ENCODE measurements around the gene ATP10D. TPM values are rescaled to one million over a fixed set of nuclear protein-coding genes. Genes with fewer than 3 reads are reported as not detected.

Gene ATP10D
- total and polyA plus RNA-seq, 2 donors (not counting 3 experiments of a cell fraction or from before 2014, with no cell fraction given): 34.1 to 40.2 TPM

DNA sequence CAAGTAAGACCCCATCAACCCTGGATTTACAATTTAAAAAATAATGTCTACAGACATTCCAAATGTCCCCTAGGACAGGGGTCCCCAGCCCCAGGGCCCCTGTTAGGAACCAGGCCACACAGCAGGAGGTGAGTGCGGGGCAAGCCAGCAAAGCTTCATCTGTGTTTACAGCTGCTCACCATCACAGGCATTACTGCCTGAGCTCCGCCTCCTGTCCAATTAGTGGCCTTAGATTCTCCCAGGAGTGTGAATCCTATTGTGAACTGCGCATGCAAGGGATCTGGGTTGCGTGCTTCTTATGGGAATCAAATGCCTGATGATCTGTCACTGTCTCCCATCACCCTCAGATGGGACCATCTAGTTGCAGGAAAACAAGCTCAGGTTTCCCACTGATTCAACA, 146.1 kb downstream of the ATP10D start:
- TF ChIP-seq JUN (IDR thresholded peaks at IDR 0.05; ENCODE audit: borderline replicate concordance, insufficient read depth, insufficient read length, low read depth): no peak
- TF ChIP-seq, protein P1, sequence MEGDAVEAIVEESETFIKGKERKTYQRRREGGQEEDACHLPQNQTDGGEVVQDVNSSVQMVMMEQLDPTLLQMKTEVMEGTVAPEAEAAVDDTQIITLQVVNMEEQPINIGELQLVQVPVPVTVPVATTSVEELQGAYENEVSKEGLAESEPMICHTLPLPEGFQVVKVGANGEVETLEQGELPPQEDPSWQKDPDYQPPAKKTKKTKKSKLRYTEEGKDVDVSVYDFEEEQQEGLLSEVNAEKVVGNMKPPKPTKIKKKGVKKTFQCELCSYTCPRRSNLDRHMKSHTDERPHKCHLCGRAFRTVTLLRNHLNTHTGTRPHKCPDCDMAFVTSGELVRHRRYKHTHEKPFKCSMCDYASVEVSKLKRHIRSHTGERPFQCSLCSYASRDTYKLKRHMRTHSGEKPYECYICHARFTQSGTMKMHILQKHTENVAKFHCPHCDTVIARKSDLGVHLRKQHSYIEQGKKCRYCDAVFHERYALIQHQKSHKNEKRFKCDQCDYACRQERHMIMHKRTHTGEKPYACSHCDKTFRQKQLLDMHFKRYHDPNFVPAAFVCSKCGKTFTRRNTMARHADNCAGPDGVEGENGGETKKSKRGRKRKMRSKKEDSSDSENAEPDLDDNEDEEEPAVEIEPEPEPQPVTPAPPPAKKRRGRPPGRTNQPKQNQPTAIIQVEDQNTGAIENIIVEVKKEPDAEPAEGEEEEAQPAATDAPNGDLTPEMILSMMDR (IDR thresholded peaks at IDR 0.05; ENCODE audit: extremely low read depth in 1 of 2, insufficient read depth in 1 of 2, low read depth in 1 of 2, low read length in 2 of 2): no peak
- TF ChIP-seq EZH2 (IDR thresholded peaks at IDR 0.05; ENCODE audit: borderline replicate concordance, low read depth, low read length, severe bottlenecking): no peak
- TF ChIP-seq FOS (IDR thresholded peaks at IDR 0.05; ENCODE audit: borderline replicate concordance, insufficient read depth, low read length): no peak
- no peak for TF ChIP-seq MYC (IDR thresholded peaks at IDR 0.05; ENCODE audit: low read depth, low read length)
- TF ChIP-seq POLR2A (IDR thresholded peaks at IDR 0.05; ENCODE audit: low read depth, low read length): no peak
- TF ChIP-seq GATA2 (IDR thresholded peaks at IDR 0.05; ENCODE audit: insufficient read depth, insufficient read length, low read depth, low read length): no peak
- TF ChIP-seq, protein P2, sequence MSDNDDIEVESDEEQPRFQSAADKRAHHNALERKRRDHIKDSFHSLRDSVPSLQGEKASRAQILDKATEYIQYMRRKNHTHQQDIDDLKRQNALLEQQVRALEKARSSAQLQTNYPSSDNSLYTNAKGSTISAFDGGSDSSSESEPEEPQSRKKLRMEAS (IDR thresholded peaks at IDR 0.05; ENCODE audit: insufficient read depth, insufficient read length): no peak
- no peak for TF ChIP-seq POLR2AphosphoS5 (IDR thresholded peaks at IDR 0.05; ENCODE audit: insufficient read depth, low read depth, low read length)
- Histone ChIP-seq H4K20me1 (replicated peaks; ENCODE audit: control insufficient read depth, extremely low read depth, insufficient read depth, low read length) (no peaks in the 10 kb centered on the region), H2AFZ (ENCODE audit: low read depth, low read length) (no peak overlapping the region), H3K4me3 (replicated peaks in 1 of 3; ENCODE audit: insufficient read depth in 1 of 3, low read depth in 1 of 3, low read length in 3 of 3) (no peak overlapping the region), H3K4me1 (ENCODE audit: control insufficient read depth, extremely low read depth, insufficient read depth, low read length) (no peaks in the 10 kb centered on the region), H3K79me2 (ENCODE audit: control insufficient read depth, insufficient read depth, low read length) (no peaks in the 10 kb centered on the region), H3K4me2 (ENCODE audit: insufficient read depth, low read length) (no peak overlapping the region), H3K9ac (replicated peaks; ENCODE audit: extremely low read depth, insufficient read depth, low read length) (no peak overlapping the region), H3K9me3 (replicated peaks; ENCODE audit: control insufficient read depth, insufficient read depth, low read length) (no peaks in the 10 kb centered on the region), H3K27me3 (ENCODE audit: control insufficient read depth in 2 of 2, insufficient read depth in 2 of 2, low read length in 2 of 2) (no peaks in the 10 kb centered on the region), H3K9me1 (replicated peaks; ENCODE audit: control insufficient read depth, extremely low read depth, insufficient read depth, low read length) (no peaks in the 10 kb centered on the region), H3K27ac (ENCODE audit: insufficient read depth, low read depth, low read length) (no peak overlapping the region), H3K36me3 (ENCODE audit: control insufficient read depth in 2 of 2, extremely low read depth in 1 of 2, insufficient read depth in 2 of 2, low read length in 2 of 2) (no peaks in the 10 kb centered on the region)
- FAIRE-seq (no peak), DNase-seq (ENCODE audit: low read depth, low spot score) (no peak)
- CTCF ChIA-PET: interaction anchor here (0.8 to 1.2 kb wide), 2 partner anchors 37 to 302 kb away, joined by 3 read pairs; no protein-coding TSS in a partner anchor
- BruUV-seq (replicated peaks): no TSS peak
- dilution Hi-C loops (cut with MboI; ENCODE audit: extremely low pct_ligation_motif_present, low sequenced_read_pairs) (no loop called here), intact Hi-C loops (cut with micrococcal nuclease) (no loop called here)
- POLR2A ChIA-PET: no interaction called here
